Ascending aorta (tissue), 2 donors: ENCODE data around the gene NMRAL1. TPM values are rescaled to one million over a fixed set of nuclear protein-coding genes. Genes with fewer than 3 reads are reported as not detected.
A peak's percentile ranks its signal among the peaks of the same experiment; 100 is the strongest.

ENCODE experiments used
- DNase-seq, 2 donors: peaks; one replicate each; pipeline ENCODE4 v3.0.0-alpha.2; 2019; ENCODE audit warnings: low spot score in 2 of 2
- H3K27ac ChIP-seq, 2 donors: fragments of 200-600 bp; sonication (generic); one replicate each; pipeline ENCODE4 v1.5.1; 2016 to 2017; ENCODE audit warnings: mild to moderate bottlenecking in 1 of 2
- H3K27me3 ChIP-seq: fragments of 200-600 bp; sonication (generic); one replicate; pipeline ENCODE4 v1.5.1; 2017
- H3K36me3 ChIP-seq, 2 donors: fragments of 200-600 bp; sonication (generic); one replicate each; pipeline ENCODE4 v1.5.1; 2016
- H3K4me1 ChIP-seq, 2 donors: fragments of 200-600 bp; sonication (generic); one replicate each; pipeline ENCODE4 v1.5.1; 2016 to 2017; ENCODE audit warnings: mild to moderate bottlenecking in 1 of 2
- H3K4me3 ChIP-seq, 2 donors: fragments of 200-600 bp; sonication (generic); one replicate each; pipeline ENCODE4 v1.5.1; 2016 to 2017; ENCODE audit warnings: mild to moderate bottlenecking in 1 of 2
- H3K9me3 ChIP-seq, 2 donors: fragments of 200-600 bp; sonication (generic); one replicate each; pipeline ENCODE4 v1.5.1; 2016
- intact Hi-C: fragments of 100-400 bp; cut with DNase I; formaldehyde crosslinking; loops from one replicate; pipeline ENCODE4 v1.15.1; 2023
- total RNA-seq: library from RNA; depleted of rRNA; stranded (reverse); fragments of >200 nt; gene quantifications from one replicate; pipeline ENCODE4 v1.1.0, GENCODE V29; 2016
- TF ChIP-seq, protein P1 (sequence below), 3 experiments: fragments of 200-600 bp in 2 of 3; fragments of 450-650 bp in 1 of 3; sonication (generic) in 2 of 3; IDR thresholded peaks; one replicate each; pipeline ENCODE4 v1.5.1; 2016 to 2019; ENCODE audit warnings: antibody characterized with exemption in 3 of 3, mild to moderate bottlenecking in 1 of 3, moderate library complexity in 1 of 3

Gene NMRAL1
- total RNA-seq, 1 donor from 2014 or later, result 48.6 TPM

- no peaks in the 10 kb centered on the region for H3K9me3 ChIP-seq
- H3K27me3 ChIP-seq, result no peaks in the 10 kb centered on the region
- H3K36me3 ChIP-seq, result no peaks in the 10 kb centered on the region
- H3K27ac ChIP-seq, result no peak overlapping the region
- no peak overlapping the region for H3K4me3 ChIP-seq
- intact Hi-C loops, result no loop called here
- peaks cover 0 to 5% of the 10 kb centered on the region in 2 donors for H3K4me1 ChIP-seq
- DNase-seq, result no peak
- TF ChIP-seq, protein P1, sequence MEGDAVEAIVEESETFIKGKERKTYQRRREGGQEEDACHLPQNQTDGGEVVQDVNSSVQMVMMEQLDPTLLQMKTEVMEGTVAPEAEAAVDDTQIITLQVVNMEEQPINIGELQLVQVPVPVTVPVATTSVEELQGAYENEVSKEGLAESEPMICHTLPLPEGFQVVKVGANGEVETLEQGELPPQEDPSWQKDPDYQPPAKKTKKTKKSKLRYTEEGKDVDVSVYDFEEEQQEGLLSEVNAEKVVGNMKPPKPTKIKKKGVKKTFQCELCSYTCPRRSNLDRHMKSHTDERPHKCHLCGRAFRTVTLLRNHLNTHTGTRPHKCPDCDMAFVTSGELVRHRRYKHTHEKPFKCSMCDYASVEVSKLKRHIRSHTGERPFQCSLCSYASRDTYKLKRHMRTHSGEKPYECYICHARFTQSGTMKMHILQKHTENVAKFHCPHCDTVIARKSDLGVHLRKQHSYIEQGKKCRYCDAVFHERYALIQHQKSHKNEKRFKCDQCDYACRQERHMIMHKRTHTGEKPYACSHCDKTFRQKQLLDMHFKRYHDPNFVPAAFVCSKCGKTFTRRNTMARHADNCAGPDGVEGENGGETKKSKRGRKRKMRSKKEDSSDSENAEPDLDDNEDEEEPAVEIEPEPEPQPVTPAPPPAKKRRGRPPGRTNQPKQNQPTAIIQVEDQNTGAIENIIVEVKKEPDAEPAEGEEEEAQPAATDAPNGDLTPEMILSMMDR (IDR thresholded peaks at IDR 0.05), result no peak
Observed at GRCh38 chr16:4420505-4421105, 53.8 kb downstream of the NMRAL1 start.

DNA sequence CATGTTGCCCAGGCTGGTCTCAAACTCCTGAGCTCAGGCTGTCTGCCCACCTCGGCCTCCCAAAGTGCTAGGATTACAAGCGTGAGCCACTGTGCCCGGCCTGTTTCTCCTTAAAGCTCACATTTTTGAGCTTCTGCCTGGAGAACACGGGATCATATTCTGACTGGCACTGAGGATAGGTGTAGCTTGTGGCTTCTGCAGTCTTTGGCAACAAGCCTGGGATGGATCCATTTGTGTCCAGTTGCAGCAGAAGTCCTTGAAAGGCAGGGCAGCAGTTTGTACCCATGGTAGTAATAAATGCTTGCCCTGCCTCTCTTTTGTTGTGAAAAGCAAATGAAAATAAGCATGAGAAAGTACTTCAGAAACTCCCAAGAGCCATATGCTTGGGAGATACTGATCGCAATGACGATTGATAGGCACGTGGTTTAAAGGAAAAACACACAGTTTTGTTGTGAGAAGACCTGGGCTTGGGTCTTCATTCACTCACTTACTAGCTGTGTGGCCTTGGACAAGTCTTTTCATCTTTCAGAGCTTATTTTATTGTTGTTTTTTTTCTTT is 54.9 kb downstream of the NMRAL1 start:
- Histone ChIP-seq H3K36me3 (no peaks in the 10 kb centered on the region), H3K27me3 (no peaks in the 10 kb centered on the region), H3K4me3 (no peak overlapping the region), H3K9me3 (no peaks in the 10 kb centered on the region), H3K27ac (no peak overlapping the region), H3K4me1 (peaks cover 0 to 9% of the 10 kb centered on the region in 2 donors)
- intact Hi-C loops, result loop anchor here (5.0 to 10.0 kb wide), 2 partner anchors 147 to 805 kb away; partner anchors contain the start of genes SLX4 and TFAP4
- TF ChIP-seq, protein P1 (IDR thresholded peaks at IDR 0.05), result no peak
- no peak for DNase-seq

GRCh38 chr16:4416200-4417032 is 58.0 kb downstream of the NMRAL1 start, which contains the start of gene CORO7:
CORO7 (minus strand) TSS chr16:4416596; CDS start chr16:4416518, 78 bp downstream.
- peaks cover 0 to 9% of the 10 kb centered on the region in 2 donors for H3K4me1 ChIP-seq
- peaks cover 0 to 13% of the 10 kb centered on the region in 2 donors for H3K36me3 ChIP-seq
- no peaks in the 10 kb centered on the region for H3K9me3 ChIP-seq
- H3K27me3 ChIP-seq, result no peaks in the 10 kb centered on the region
- intact Hi-C loops, result loop anchor here (1.0 to 10.0 kb wide), 4 partner anchors 9 to 802 kb away; partner anchors contain the start of genes DNAJA3, SLX4 and TFAP4
- TF ChIP-seq, protein P1 (IDR thresholded peaks at IDR 0.05), result peak in 1 of 3 experiments; percentile 3
- peak; percentile 87 to 98 for DNase-seq
- peak within 1 kb of the TSS; percentile 65 to 83 for H3K4me3 ChIP-seq
- H3K27ac ChIP-seq, result peak within 1 kb of the TSS; percentile 49 to 67

GRCh38 chr16:4415538-4416199 is 58.8 kb downstream of the NMRAL1 start:
- H3K27ac ChIP-seq, result peak overlapping the region; percentile 49 to 67

More at GRCh38 chr16:4415538-4416199, 58.8 kb downstream of the NMRAL1 start:
- Histone ChIP-seq H3K4me1 (peaks cover 0 to 9% of the 10 kb centered on the region in 2 donors), H3K36me3 (peaks cover 0 to 13% of the 10 kb centered on the region in 2 donors), H3K9me3 (no peaks in the 10 kb centered on the region), H3K27me3 (no peaks in the 10 kb centered on the region), H3K4me3 (peak overlapping the region; percentile 65 to 83)
- no peak for DNase-seq
- intact Hi-C loops, result loop anchor here (1.0 to 10.0 kb wide), 4 partner anchors 10 to 801 kb away; partner anchors contain the start of genes DNAJA3, SLX4 and TFAP4
- TF ChIP-seq, protein P1 (IDR thresholded peaks at IDR 0.05), result peak in 1 of 3 experiments; percentile 4
